Retina (tissue), 1 donor: Measurements from ENCODE around the gene EGFL7.

ENCODE experiments used
- DNase-seq: peaks from one replicate; pipeline ENCODE4 v3.0.0-alpha.2; 2016

Gene EGFL7

DNA sequence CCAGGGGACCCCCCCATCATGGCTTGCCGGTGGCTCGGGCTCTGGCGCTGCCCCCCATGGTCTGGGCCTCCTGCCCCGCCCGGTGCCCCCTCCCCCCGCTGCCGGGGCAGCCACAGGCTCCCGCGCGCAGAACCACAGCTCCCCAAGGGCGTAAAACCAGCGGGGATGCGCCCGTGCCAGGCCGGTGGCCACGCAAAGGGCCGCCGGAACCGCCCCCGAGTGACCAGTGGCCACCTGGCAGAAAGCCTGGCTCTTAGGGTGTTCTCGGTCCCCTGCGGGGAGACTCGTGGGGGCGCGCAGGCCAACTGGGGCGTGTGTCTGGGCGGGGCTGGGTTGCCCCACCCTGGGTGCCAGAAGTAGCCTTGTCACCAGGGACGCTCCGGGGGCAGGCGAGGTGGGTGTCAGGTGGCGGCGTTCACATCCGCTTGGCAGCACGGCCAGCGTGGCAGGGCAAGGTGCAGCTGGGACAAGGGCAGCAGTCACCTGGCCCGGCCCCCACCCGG lies 25.1 kb downstream of the EGFL7 start:
- no peak for DNase-seq

GRCh38 chr9:136688274-136689107 lies 25.8 kb downstream of the EGFL7 start:
- DNase-seq = no peak

GRCh38 chr9:136689108-136689460 lies 26.4 kb downstream of the EGFL7 start:
- DNase-seq = no peak

DNA sequence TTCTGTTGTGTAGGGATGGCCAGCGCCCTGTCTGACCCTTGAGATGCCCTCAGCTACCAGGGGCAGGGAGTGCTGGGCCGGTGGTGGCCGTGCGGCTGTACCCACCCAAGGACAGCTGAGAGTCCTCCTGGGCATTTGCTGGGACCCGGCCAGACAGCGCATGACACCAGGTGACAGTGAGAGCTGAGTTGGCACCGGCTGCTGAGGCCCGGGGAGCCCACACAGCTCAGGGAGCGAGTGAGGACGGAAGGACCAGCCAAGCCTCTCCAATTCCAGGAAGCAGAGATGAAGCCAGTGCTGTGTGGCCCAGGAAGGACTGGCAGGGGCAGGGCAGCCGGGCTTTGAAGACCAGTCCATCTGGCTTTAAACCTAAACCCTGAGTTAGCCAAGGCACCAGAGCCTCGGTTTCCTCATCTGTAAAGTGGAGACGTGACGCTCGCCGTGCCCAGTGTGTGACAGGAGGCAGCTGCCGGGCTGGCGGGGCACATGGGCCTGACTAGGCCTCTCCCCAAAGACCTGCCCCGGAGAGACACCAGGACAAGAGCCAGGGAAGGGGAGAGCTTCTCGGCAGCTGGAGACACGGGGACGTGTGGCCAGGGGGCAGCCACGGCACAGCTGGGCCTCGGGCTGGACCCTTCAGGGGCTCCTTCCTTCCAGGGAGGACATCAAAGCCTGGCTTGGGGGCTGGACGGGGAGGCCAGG lies 27.5 kb downstream of the EGFL7 start:
- DNase-seq = no peak

DNA sequence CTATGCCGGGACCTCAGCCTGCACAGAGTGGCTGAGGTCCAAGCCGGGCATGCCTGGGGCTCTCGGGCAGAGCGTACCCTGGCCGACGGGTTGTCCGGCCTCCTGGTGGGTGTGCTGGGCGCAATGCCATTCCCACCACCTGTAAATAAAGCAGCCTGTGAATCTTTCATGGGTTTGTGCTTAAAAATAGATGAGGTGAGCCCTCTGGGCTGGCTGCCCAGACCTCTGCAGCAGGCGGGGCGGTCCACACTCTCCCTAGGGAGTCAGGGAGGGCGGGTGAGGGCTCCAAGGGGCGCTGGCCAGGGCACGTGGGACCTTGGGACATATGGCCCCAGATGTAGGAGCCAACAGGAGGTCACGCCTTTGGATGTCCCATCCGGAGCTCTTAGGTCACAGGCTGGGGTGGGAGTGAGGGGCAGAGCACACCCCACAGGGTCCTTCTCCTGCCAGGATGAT lies 28.1 kb downstream of the EGFL7 start:
- no peak for DNase-seq

- no peak for DNase-seq
Measured at GRCh38 chr9:136691316-136692184, 28.8 kb downstream of the EGFL7 start.

GRCh38 chr9:136692185-136693134 lies 29.7 kb downstream of the EGFL7 start:
- no peak for DNase-seq

DNA sequence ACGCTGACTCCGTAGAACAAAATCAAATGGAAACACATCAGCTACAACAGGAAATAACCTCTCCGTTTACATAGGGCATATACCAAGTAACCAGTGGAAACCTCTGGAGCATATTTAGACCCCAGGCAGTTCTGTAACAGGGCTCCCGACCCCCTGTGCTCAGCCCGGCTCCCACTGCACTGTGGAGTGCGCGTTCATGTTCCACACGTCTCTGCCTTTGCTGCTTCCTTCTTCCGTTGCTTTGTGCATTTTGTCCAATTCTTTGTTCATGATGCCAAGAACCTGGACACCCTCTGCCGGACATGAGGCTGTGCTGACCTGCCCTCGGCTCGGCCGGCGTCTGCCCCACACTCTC lies 30.4 kb downstream of the EGFL7 start:
- DNase-seq = no peak

DNA sequence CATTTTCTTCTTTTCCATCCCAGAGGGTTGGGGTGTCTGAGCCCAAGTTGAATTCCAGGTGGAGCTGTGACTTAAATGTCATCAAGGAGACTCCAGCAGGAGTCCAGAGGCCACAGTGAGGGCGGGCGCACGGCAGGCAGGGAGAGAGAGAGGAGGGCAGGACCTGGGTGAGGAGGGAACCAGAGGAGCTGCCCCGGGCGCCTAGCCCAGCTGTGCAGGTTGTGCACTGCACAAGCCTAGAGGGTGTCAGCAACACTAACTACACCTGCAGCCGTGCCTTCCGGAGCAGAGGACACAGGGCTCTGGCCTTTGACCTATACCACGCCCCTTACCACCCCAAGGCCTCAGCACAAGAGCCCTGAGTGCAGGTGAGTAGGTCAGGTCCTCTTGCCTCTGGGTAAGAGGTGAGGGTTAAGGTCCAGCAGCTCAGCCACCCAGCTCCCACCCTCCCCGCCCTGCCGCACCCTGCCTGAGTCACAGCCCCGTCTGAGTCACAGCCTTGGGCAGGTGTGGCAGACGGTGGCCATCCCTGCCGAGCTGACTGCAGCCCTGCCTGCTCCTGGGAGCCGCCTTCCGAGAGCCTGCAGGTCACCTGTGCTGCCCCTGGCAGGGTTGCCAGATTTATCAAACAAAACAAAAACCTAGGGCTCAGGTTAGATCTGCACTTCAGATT lies 30.9 kb downstream of the EGFL7 start:
- DNase-seq = no peak

DNA sequence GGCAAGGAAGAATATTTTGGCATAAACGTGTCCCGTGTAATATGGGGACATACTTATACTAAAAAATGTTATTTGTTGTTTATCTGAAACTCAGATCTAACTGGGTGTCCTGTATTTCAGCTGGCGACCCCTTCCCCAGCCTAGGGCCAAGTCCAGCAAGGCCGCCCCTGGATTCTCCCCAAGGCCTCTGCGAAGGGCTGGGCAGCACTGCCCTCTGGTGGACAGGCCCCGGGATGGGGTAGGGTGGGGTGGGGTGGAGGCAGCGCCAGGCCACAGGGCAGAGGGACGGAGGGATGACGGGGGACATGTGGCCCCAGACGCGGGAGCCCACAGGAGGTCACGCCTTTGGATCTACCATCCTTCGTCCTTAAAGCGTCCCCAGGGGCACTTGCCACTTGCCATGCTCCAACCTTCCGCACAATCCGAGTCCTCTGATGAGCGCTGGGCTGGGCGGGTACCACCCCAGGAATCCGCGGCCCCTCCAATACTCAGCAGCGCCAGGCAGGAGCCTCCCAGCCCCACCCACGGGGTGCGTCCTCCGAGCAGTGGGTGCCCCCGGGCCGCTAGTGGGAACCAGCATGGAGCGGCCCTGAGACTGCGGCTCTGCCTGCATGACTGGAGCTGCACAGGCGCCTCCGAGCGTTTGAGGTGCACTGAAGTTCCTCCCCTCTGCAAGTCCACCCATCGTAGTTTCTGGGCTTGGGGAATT lies 31.6 kb downstream of the EGFL7 start:
- DNase-seq = peak; percentile 62

- no peak for DNase-seq
Measured at GRCh38 chr9:136694872-136695247, 32.1 kb downstream of the EGFL7 start.

- no peak for DNase-seq
Measured at GRCh38 chr9:136695435-136695895, 32.7 kb downstream of the EGFL7 start.

DNA sequence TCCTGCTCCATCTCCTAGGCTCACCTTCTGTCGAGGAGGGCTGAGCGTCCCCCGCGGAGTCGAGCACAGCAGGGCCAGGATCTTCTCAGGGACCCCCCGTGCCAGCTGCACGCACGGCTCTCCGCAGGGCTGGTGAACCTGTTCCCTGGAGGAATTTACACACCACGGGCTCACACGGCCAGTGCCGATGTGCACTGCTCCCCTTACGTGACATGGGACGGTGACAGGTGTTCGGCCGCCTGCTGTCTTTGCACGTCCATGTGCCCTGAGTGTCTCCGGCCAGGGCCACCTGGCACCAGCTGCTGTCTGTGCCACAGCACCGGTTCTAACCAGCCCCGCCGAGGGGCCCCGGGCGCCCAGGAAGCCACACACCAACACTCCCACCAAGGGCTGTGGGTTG lies 33.2 kb downstream of the EGFL7 start:
- DNase-seq = no peak

- peak; percentile 62 for DNase-seq
Measured at GRCh38 chr9:136696502-136696901, 33.8 kb downstream of the EGFL7 start.

DNA sequence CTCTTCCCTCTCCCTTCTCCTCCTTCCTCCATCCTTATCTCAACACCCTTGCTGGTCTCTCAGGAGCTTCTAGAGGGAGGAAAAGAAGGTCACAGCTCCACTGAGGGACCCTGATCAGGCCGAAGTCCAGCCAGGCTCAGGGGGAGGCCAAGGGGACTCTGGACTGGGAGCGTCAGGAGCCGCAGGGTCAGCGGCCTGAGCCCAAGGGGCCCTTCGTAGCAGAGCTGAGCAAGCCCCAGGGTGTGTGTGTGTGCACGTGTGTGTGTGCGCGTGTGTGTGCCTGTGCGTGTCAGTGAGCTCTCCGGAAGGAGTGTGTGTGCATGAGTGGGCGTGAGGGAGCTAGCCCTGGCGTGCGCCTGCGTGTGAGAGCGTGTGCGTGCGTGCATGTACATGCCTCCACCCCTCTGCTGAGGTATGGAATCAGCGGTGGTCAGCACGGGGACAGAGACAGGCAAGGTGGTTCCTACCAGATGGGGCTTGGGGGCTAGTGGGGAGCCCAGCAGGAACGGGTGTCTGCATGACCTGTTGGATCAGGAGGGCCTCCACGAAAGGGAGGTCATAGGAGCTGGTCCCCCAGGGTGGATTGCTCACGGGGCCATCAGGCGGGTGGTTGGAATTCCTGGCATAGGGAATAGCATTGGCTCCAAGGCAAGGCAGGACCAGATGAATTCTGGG lies 34.6 kb downstream of the EGFL7 start:
- DNase-seq = peak; percentile 72

- DNase-seq = no peak
Measured at GRCh38 chr9:136697821-136698526, 35.3 kb downstream of the EGFL7 start.

- no peak for DNase-seq
Measured at GRCh38 chr9:136698635-136699246, 36.0 kb downstream of the EGFL7 start.

- no peak for DNase-seq
Measured at GRCh38 chr9:136700304-136700703, 37.6 kb downstream of the EGFL7 start.
